Tongue (tissue), 2 donors: ENCODE data around the gene PLN. TPM values are rescaled to one million over a fixed set of nuclear protein-coding genes. Genes with fewer than 3 reads are reported as not detected.

Experiments used
- DNase-seq: peaks from one replicate; pipeline ENCODE4 v3.0.0-alpha.2; 2015
- total RNA-seq: library from RNA; depleted of rRNA; stranded (reverse); fragments of >200 nt; gene quantifications from one replicate; pipeline ENCODE4 v1.2.3, GENCODE V29; 2014

The PLN gene
- total RNA-seq, 1 donor from 2014 or later = 24.5 TPM

DNA sequence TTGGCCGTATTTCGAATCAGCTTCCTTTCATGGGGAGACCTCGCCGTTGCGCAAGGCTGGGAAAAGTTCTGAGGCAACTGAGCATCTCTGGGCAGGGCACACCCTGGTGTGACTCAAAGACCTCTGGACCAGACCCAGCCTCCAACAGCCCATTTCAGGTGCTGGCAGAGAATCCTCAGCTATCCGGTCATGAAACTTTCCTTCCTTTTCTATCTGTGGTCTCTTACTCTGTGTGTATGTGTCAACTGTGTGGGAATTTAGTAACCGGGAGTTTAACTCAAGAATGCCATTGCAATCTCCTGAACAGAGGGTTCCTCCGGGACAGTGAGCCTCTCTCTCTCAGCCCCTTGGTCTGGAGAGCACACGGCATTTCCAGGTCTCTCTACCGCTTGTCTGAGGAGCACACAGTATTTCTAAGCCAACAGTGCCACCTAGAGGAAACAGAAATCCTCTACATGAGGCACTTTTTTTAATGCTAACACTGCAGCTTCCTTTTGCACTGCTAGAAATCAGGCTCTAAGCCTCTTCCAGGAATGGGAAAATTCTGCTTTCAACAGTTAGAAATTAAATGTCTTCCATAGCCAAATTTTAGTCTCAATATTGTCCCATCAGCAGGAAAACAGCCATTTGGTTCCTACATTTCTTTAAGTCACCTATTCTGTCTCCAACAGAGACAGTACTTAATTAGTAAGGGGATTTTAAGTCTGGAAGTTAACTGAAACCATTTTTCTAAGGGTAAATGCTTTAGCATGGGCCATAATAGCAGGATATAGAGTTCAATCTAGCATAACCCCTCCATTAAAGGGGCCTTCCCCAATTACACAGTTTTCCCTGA lies 32.7 kb downstream of the PLN start:
- peak; percentile 62 for DNase-seq

DNA sequence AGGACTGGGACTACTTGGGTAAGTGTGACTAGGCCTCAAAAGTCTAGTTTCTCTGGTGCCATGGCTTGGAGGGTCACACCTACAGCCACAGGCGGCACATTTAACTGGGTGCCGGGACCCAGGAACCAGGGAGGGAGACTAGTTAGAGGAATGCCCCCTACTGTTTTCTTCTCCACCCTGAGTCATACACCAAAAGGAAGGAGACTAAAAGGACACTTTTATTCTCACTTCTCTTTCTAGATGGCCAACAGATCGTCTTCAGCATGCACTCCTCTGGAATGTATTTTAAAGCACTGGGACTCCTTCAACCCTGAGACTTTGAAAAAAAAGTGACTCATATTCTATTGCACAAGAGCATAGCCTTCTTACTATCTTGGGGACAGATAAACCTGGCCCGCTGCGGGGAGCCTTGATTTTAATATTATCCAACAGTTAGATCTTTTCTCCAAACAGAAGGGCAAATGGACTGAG lies 33.4 kb downstream of the PLN start:
- DNase-seq = no peak

DNA sequence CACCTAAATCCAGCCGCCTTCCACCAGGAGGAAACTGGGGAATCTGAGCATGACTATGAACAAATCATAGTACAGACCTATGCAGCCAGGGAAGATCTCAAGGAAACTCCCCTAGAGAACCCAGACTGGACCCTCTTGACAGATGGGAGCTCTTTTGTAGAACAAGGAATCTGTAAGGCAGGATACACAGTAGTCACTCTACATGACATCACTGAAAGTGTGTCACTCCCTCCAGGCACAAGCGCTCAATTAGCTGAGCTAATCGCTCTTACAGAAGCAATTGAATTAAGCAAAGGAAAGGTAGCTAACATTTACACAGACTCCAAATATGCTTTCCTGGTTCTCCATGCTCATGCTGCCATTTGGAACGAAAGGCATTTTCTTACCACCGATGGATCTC lies 36.8 kb downstream of the PLN start:
- no peak for DNase-seq

DNA sequence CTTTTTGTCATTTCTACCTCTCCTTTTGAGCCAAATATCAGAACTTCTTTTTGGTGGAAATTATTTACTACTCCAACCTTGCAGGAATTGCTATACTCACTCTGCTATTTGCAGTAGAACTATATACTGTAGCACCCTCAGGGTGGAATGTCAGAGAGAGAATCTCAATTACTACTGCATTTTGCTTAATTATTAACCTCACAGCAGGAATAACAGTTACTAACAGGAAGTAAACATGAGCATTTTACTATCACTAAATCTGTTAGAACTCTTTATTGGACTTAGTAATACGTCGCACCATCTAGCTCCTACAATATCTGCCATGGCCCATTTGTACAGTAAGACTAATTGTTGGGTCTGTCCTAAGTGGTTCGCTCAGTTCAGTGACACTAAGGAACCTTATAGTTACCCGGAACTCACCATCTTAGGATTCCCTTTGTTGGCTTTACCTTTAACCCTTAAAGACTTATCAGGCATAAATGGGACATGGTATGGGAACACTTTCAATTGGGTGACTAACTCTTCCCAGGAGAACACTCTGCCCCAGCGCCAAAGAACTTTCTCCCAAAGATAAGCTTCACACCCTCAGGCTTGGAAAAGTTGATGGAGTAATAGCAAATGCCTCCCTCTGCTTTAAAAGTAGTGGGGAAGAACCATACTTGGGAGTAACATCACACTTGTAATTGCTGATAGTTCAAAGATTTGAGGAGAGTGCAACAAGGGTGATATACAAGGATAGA lies 38.8 kb downstream of the PLN start:
- DNase-seq = no peak

DNA sequence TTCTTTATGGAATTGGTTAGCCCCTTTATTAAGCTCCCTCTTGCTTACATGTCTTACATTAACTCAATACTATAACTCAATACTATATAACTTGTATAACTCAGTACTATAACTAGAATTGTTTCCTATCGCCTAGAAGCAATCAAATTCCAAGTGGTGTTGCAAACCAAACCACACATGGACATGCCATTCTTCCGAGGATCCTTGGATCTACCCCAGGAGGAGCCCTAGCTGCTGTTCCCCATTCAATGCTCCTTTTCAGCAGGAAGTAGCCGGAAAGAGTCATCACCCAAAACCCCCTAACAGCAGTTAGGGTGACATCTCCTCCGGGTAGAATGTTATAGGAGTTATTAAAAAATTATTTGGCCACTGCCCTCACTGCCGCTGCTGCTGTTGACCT lies 40.5 kb downstream of the PLN start:
- DNase-seq = no peak

DNA sequence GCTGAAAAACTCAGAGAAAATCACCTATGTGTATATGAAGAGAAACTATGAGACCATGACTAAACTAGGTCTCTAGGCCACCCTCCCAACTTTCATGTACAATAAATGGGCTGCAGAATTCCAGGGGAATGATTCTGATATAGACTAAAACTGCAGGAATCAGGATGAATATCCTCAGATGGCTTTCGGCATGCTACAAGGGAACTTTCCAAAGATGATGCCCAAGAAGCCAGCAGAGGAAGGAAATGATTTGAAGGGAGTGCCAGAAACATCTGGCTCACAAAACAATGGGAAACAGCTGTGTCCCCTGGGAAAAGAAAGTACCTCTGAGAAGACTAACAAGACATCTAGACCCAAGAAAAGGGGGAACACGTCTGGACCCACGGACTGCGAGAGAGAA lies 41.1 kb downstream of the PLN start:
- DNase-seq = no peak

DNA sequence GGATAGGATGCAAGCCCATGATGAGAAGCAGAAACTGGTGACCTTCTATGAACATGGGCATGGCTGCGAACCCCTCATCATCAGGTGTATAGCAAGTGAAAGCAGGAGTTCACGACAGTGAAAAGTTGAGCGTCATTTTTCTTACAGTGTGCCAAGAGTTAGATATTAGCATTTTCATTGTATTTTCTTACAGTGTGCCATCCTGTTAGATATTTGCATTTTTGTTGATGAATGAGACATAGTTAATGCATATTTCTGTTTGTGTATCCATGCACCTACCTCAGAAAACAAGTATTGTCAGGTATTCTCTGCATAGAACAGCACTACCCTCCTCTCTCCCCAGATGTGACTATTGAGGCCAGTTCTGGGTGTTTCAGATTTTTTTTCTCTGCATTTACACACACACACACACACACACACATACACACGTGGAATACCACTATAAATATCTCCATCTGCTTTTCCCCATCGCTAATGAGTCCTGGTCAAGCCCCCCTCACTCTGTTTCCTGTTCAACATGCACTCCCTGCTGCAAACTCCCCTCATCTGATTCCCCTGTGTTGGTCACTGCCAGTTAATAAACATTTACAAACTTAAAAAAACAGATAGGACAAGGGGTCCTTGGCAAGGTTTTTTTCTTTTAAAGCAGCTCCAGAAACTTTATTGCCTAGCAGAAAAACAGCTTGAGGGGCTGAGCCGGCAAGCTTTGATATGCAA lies 41.7 kb downstream of the PLN start:
- DNase-seq = peak; percentile 10

DNA sequence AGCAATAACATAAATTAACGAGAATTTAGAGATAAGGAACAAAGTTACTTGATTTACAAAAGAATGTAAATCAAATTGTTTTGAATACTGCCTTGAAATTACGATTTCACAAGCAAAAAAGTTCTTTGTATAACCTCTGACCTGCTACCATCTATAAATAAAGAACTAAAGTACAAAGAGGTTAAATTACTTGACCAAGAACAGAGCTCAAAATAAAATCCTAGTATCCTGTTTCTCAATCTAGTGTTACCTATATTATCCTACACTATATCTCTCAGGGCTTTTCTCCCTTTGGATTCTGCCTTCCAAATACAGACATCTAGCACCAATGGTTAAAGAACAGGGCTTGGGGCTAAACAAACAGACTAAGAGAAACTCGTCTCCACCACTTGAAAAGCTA lies 43.8 kb downstream of the PLN start:
- no peak for DNase-seq

DNA sequence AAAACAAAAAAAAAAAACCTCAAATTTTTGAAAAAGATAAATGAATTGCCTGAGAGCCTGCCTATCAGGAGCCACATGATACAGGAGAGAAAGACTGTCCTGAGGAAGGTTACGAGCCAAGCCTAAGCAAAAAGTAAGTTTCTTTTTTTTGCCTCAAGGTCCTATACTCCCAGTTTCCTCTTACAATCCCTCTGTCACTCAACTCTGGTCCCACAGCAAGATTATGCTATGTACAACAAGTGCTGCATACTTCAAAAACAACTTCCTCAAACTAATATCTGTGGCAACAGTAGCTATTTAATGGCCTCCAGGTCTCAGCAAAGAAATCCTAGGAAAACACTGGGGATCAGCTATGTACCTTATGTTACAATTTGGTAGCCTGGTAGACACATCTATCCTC lies 46.8 kb downstream of the PLN start:
- no peak for DNase-seq

DNA sequence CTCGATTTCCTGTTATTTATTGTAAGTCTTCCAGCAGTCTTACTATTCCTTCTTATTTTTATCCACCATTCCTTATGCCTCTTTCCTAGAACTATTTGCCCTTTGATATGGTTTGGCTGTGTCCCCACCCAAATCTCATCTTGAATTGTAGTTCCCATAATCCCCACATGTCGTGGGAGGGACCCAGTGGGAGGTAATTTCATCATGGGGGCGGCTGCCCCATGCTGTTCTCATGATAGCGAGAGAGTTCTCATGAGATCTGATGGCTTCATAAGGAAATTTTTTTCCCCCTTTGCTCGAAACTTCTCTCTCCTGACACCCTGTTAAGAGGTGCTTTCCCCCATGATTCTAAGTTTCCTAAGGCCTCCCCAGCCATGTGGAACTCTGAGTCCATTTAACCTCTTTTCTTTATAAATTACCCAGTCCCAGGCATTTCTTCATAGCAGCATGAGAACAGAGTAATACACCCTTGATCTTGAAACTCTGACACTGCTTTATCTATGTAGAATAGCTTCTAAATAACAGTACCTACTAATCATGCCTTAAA lies 48.8 kb downstream of the PLN start:
- DNase-seq = no peak

DNA sequence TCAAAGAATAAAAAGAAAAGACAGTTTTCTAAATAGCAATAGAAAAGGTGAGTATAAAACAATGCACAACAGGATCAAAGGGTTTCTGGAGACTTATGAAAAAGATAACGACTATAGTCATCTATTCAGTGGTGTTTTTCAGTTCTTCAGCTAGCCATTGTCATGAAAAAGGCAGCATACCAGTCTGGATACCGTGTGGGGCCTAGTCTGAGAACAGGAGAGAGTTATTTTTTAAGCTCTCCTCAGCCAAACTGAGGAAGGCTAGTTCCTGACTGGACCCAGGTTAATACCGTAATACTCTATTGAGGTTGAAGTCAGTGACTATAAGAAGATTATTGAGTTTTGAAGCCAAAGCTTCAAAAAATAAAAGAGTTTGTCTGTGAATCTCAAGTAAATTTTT lies 49.5 kb downstream of the PLN start:
- no peak for DNase-seq

DNA sequence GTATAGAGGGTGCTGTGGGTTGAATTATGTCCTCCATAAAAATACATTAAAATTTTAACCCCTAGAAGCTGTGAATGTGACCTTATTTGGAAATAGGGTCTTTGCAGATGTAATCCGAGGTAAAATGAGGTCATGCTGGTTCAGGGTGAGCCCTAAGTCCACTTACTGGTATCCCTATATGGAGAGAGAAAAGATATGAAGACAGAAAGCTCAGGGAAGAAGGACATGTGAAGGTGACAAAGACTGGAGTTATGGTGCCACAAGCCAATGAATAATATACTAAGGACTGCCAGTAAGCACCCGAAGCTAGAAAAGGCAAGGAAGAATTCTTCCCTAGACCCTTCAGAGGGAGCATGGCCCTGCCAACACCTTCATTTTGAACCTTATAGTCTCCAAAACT lies 50.2 kb downstream of the PLN start:
- DNase-seq = no peak

DNA sequence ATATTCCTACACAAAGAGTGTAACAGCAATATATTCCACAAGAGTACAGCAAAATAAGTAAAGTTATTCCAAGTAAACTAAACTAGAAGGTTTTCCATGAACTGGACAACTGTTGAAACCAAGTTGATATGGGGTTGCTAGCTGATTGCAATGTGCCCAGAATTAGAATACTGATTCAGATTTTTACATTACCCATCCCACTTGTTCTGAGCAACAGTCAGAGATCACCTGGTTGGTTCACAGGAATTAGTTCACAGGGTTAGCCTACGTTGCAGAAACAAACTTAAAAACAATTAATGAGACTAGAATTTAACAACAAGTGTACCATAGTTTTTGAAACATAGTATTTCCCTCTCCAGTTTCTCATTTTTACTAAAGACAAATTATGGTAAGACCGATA lies 54.2 kb downstream of the PLN start:
- no peak for DNase-seq

DNA sequence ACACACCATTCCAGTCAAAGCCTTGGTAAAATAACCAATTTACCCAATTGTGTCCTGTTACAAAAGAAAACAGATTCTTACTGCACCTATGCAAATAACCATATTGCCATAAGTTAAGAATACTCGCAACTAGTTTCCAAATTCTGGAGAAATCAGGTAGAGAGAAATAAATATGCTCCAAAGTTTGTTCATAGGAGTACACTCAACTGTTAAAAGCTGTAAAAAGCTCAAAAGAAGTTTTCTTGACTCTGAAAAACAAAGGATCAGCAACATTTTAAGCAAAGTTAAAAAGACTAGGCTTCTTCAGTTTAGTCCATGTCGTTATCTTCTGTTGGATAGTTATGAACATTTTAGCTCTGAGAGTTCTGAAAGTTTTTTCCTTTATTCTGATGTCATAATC lies 55.3 kb downstream of the PLN start:
- no peak for DNase-seq

DNA sequence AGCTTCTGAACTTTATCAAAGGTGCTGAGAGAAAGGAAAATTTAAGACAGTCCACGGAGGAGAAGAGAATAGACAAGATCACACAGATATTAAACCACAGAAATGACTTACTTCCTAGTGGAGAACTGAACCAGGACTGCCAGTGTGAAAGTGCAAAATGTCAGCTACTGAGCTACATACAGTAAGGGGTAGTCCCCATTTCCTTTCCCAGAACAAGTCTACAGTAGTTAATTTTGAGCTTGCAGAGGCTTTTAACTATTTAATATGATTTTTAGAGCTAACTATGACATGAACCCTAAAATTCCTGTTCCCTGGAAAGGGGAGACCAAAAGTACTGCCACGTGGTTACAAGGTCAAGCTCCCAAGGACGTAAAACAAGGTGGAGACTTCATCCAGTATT lies 58.2 kb downstream of the PLN start:
- DNase-seq = no peak

DNA sequence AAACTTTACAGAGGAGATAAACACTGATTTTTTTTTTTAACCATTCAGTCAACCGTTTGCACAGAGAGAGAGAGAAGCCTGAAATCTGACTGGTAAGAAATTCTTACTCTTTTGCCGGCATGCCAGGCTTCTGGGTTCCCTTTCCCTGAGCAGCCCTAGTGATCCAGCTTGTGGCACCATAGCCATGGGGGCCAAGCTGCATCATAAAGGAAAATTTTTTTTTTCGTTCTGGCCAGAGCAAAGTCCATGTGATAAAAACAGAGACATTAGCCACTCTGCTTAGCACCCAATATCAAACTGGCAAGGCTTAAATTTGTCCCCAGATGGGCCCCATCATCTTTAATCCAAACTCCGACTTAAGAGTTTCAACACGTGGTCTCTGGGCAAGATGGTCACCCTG lies 58.8 kb downstream of the PLN start:
- no peak for DNase-seq

Other genes starting within 250 kb of the PLN start
- gene CEP85L, start 103.3 kb downstream of the PLN start, total RNA-seq = 68.9 TPM